OCI-LY3 (cell line): ENCODE measurements around the gene TSPO2.

Source experiments
- H2AFZ ChIP-seq: fragments of 200-600, 300-600 bp; shearing (Covaris generic); 2 replicates; pipeline ENCODE4 v1.6.0; 2014; ENCODE audit warnings: antibody characterized with exemption, low read depth, low read length
- H3K27ac ChIP-seq: fragments of 200-600, 300-600 bp; sonication (generic); 2 replicates; pipeline ENCODE4 v1.5.1; 2014; ENCODE audit warnings: mild to moderate bottlenecking, low read length, moderate library complexity, mixed read lengths
- H3K27me3 ChIP-seq: fragments of 200-600, 300-600 bp; sonication (generic); 2 replicates; pipeline ENCODE4 v1.6.1; 2014; ENCODE audit warnings: low read depth, low read length, mixed read lengths
- H3K36me3 ChIP-seq: fragments of 200-600, 300-600 bp; sonication (generic); replicated peaks from 2 replicates; pipeline ENCODE3; 2014; ENCODE audit warnings: low read depth, low read length, mixed read lengths
- H3K4me1 ChIP-seq: fragments of 300-600, 200-600 bp; sonication (generic); 2 replicates; pipeline ENCODE4 v1.6.1; 2014; ENCODE audit warnings: low read length, mixed read lengths
- H3K4me2 ChIP-seq: fragments of 200-600, 300-600 bp; sonication (generic); 2 replicates; pipeline ENCODE4 v1.6.1; 2014; ENCODE audit warnings: low read length, mixed read lengths
- H3K4me3 ChIP-seq: fragments of 300-600, 200-600 bp; sonication (generic); 2 replicates; pipeline ENCODE4 v1.5.1; 2014; ENCODE audit warnings: antibody characterized with exemption, mild to moderate bottlenecking, low read length, moderate library complexity
- H3K79me2 ChIP-seq: fragments of 300-600, 200-600 bp; shearing (Covaris generic); 2 replicates; pipeline ENCODE4 v1.6.1; 2014; ENCODE audit warnings: mild to moderate bottlenecking, low read length, mixed read lengths
- H3K9ac ChIP-seq: fragments of 300-600, 200-600 bp; shearing (Covaris generic); 2 replicates; pipeline ENCODE4 v1.6.0; 2014; ENCODE audit warnings: mild to moderate bottlenecking, low read length, moderate library complexity
- H3K9me3 ChIP-seq: fragments of 200-600, 300-600 bp; shearing (Covaris generic); 2 replicates; pipeline ENCODE4 v1.6.1; 2014; ENCODE audit warnings: low read length, mixed read lengths; ENCODE audit not compliant: insufficient read depth
- H4K20me1 ChIP-seq: fragments of 200-600, 300-600 bp; sonication (generic); 2 replicates; pipeline ENCODE4 v1.6.1; 2016; ENCODE audit warnings: low read length, mixed read lengths; ENCODE audit not compliant: insufficient read depth
- EZH2phosphoT487 ChIP-seq: fragments of 200-600 bp; shearing (Covaris generic); IDR thresholded peaks from 2 replicates; pipeline ENCODE4 v1.6.1; 2018; ENCODE audit warnings: antibody characterized with exemption, mixed run types, low read depth
- TF ChIP-seq, protein P1 (sequence below): fragments of 200-600, 300-600 bp; sonication (generic); IDR thresholded peaks from 2 replicates; pipeline ENCODE4 v1.5.1; 2014; ENCODE audit warnings: antibody characterized with exemption, low read length, low read depth

The TSPO2 gene

DNA sequence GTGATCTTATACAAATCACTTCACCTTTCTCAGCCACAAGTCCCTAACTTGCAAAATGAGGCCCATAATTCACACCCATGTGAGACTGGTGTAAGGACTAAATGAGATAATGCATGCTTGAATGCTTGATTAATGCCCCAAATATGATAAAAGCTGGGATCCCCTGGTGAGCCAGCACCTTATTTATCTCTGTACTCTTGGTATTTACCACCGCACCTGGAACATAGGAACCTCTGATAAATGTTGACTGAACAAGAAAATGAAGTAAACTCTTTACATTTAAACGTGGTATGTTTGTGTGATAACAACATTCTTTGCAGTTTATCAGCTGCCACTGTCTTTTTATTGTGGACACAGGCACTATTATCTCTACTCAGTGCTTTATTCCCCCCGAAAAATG, 8.3 kb downstream of the TSPO2 start:
- H3K4me2 ChIP-seq: no peak overlapping the region
- H3K27me3 ChIP-seq: no peaks in the 10 kb centered on the region
- H3K36me3 ChIP-seq: no peaks in the 10 kb centered on the region
- H3K4me1 ChIP-seq: peaks cover 8% of the 10 kb centered on the region
- no peaks in the 10 kb centered on the region for H4K20me1 ChIP-seq
- H2AFZ ChIP-seq: no peak overlapping the region
- no peak for TF ChIP-seq EZH2phosphoT487
- TF ChIP-seq, protein P1, sequence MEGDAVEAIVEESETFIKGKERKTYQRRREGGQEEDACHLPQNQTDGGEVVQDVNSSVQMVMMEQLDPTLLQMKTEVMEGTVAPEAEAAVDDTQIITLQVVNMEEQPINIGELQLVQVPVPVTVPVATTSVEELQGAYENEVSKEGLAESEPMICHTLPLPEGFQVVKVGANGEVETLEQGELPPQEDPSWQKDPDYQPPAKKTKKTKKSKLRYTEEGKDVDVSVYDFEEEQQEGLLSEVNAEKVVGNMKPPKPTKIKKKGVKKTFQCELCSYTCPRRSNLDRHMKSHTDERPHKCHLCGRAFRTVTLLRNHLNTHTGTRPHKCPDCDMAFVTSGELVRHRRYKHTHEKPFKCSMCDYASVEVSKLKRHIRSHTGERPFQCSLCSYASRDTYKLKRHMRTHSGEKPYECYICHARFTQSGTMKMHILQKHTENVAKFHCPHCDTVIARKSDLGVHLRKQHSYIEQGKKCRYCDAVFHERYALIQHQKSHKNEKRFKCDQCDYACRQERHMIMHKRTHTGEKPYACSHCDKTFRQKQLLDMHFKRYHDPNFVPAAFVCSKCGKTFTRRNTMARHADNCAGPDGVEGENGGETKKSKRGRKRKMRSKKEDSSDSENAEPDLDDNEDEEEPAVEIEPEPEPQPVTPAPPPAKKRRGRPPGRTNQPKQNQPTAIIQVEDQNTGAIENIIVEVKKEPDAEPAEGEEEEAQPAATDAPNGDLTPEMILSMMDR: no peak
- no peak overlapping the region for H3K4me3 ChIP-seq
- H3K79me2 ChIP-seq: no peaks in the 10 kb centered on the region
- H3K9ac ChIP-seq: no peak overlapping the region
- no peaks in the 10 kb centered on the region for H3K9me3 ChIP-seq
- no peak overlapping the region for H3K27ac ChIP-seq

DNA sequence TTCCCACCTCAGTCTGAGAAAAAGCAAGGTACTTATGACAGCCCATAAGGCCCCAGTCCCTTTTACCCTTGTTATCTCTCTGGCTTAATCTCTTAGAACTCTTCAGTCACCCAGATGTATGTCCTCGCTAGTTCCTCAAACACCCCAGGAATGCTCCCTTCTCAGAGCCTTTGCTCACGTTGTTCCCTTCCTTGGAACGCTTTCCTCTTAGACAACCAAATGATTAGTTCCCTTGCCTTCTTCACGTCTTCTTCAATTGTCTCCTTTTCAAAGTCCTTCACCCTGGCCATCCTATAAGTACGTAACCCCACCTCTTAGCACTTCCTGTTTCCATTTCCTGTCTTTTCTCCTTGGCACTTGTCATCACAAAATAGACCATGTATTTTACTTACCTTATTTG, 9.6 kb downstream of the TSPO2 start:
- H3K4me3 ChIP-seq: no peak overlapping the region
- no peak overlapping the region for H3K9ac ChIP-seq
- H3K36me3 ChIP-seq: no peaks in the 10 kb centered on the region
- 0 out of 2 replicates have a peak overlapping the region, but pooled peaks have one; percentile 19 for H3K4me2 ChIP-seq
- TF ChIP-seq, protein P1: no peak
- TF ChIP-seq EZH2phosphoT487: no peak
- no peaks in the 10 kb centered on the region for H3K79me2 ChIP-seq
- H4K20me1 ChIP-seq: no peaks in the 10 kb centered on the region
- peak overlapping the region; percentile 72; the same call in 1 of the 2 replicates for H2AFZ ChIP-seq
- H3K9me3 ChIP-seq: no peaks in the 10 kb centered on the region
- no peak overlapping the region for H3K27ac ChIP-seq
- H3K4me1 ChIP-seq: peaks cover 8% of the 10 kb centered on the region
- no peaks in the 10 kb centered on the region for H3K27me3 ChIP-seq

DNA sequence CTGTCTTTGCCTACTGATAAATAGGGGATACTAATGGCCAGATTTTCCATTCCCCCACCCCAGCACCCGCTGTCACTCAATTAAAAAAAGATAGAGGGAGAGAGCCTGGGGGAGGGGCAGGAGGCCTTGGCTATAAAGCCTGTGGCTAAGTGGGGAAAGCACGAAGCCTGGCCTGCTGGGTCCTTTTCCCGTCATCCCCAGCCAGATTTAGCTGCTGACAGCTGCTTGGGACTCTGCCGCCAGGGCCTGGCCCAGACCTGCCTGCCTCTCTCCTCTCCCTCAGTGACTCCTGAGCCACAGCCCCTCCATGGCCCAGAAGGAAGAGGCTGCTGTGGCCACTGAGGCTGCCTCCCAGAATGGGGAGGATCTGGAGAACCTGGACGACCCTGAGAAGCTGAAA, 10.8 kb downstream of the TSPO2 start, which contains the start of gene APOBEC2:
TSS of gene APOBEC2 (plus strand) at position 162 of the 400 bp plus-strand sequence. CDS start at position 308, 146 bp downstream.
- TF ChIP-seq, protein P1: no peak
- no peak for TF ChIP-seq EZH2phosphoT487
- Histone ChIP-seq H3K9me3 (no peaks in the 10 kb centered on the region), H3K4me3 (no peak within 1 kb of the TSS), H3K27me3 (no peaks in the 10 kb centered on the region), H3K9ac (no peak within 1 kb of the TSS), H2AFZ (peak within 1 kb of the TSS; percentile 72; the same call in 1 of the 2 replicates), H4K20me1 (no peaks in the 10 kb centered on the region), H3K4me1 (peaks cover 8% of the 10 kb centered on the region), H3K79me2 (no peaks in the 10 kb centered on the region), H3K36me3 (no peaks in the 10 kb centered on the region), H3K27ac (no peak within 1 kb of the TSS), H3K4me2 (0 out of 2 replicates have a peak within 1 kb of the TSS, but pooled peaks have one; percentile 19)

DNA sequence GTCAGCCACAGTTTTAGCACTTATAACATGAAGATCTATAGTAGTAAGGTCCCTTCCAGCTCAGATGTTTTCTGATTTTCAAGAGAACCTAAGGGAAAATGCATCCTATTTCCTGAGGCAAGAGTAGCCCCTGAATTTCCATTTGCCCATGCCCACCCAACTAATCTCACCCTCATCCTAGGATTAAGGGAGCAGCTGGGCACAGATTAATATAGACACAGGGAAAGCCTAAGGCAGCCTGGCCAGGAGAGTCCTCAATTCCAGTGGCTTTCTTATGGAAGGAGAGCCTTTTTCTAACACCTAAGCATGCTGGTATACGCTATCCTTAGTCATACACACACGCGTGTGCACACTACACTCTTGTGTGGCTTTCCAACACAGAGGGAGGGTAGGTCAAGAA, 12.2 kb downstream of the TSPO2 start:
- TF ChIP-seq EZH2phosphoT487: no peak
- TF ChIP-seq, protein P1: no peak
- Histone ChIP-seq H3K4me3 (no peak overlapping the region), H3K27me3 (no peaks in the 10 kb centered on the region), H3K79me2 (no peaks in the 10 kb centered on the region), H3K27ac (no peak overlapping the region), H3K36me3 (no peaks in the 10 kb centered on the region), H3K4me2 (no peak overlapping the region), H3K4me1 (peaks cover 8% of the 10 kb centered on the region), H4K20me1 (no peaks in the 10 kb centered on the region), H2AFZ (no peak overlapping the region), H3K9me3 (no peaks in the 10 kb centered on the region), H3K9ac (no peak overlapping the region)
